KMS-11 (cell line): ENCODE measurements around the gene FHIT.

Experiments
- H2AFZ ChIP-seq: fragments of 200-600 bp; sonication (generic); 2 replicates; pipeline ENCODE4 v1.6.1; 2016; ENCODE audit warnings: antibody characterized with exemption, mixed run types, low read depth
- H3K27ac ChIP-seq: fragments of 200-600 bp; sonication (generic); 2 replicates; pipeline ENCODE4 v1.6.1; 2016; ENCODE audit warnings: mild to moderate bottlenecking, mixed run types
- H3K27me3 ChIP-seq: fragments of 200-600 bp; sonication (generic); 2 replicates; pipeline ENCODE4 v1.6.1; 2017; ENCODE audit warnings: mild to moderate bottlenecking, low read depth, mixed run types, moderate library complexity; ENCODE audit not compliant: insufficient read depth
- H3K36me3 ChIP-seq: fragments of 200-600 bp; sonication (generic); 2 replicates; pipeline ENCODE4 v1.6.1; 2017; ENCODE audit warnings: mild to moderate bottlenecking, mixed run types; ENCODE audit not compliant: insufficient read depth
- H3K4me1 ChIP-seq: fragments of 200-600 bp; sonication (generic); 2 replicates; pipeline ENCODE4 v1.6.1; 2016; ENCODE audit warnings: mild to moderate bottlenecking, low read depth, mixed run types; ENCODE audit not compliant: poor library complexity, severe bottlenecking
- H3K4me2 ChIP-seq: fragments of 200-600 bp; sonication (generic); 2 replicates; pipeline ENCODE4 v1.7.0; 2016; ENCODE audit warnings: mild to moderate bottlenecking, mixed run types
- H3K4me3 ChIP-seq: fragments of 200-600 bp; sonication (generic); IDR thresholded peaks from 2 replicates; pipeline ENCODE4 v1.6.1; 2017; ENCODE audit warnings: low read depth, low read length, mixed read lengths; ENCODE audit not compliant: insufficient read depth
- H3K79me2 ChIP-seq: fragments of 200-600 bp; sonication (generic); 2 replicates; pipeline ENCODE4 v1.6.1; 2016; ENCODE audit warnings: low read depth, mixed run types; ENCODE audit not compliant: insufficient read depth
- H3K9ac ChIP-seq: fragments of 200-600 bp; sonication (generic); 2 replicates; pipeline ENCODE4 v1.6.1; 2016; ENCODE audit warnings: mild to moderate bottlenecking, mixed run types
- H4K20me1 ChIP-seq: fragments of 200-600 bp; sonication (generic); 2 replicates; pipeline ENCODE4 v1.6.1; 2016; ENCODE audit warnings: mild to moderate bottlenecking, mixed run types; ENCODE audit not compliant: insufficient read depth
- TF ChIP-seq, protein P1 (sequence below): fragments of 200-600 bp; sonication (generic); conservative IDR thresholded peaks from 2 replicates; pipeline ENCODE4 v1.6.1; 2017; ENCODE audit warnings: low read depth, mild to moderate bottlenecking, antibody characterized with exemption, low read length, moderate library complexity, mixed read lengths

The FHIT gene

DNA sequence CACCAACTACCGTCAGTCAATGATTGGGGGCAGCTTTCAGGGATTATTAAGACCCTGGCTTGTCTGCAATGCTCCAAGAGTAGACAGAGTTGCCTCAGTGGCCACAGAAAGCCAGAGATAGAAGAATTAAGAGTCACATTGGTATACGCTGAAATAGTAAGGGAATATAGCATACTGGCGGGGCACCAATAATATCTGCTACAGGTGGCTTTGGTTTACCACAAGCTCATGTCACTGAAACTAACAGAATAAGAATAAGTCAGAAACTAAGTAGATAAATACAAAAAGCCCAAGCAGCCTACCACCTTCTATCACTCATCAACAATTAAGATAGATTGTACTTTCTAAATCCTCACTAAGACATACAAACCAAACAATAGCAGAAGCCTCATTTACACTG is 2.5 kb upstream of the FHIT start:
- Histone ChIP-seq H4K20me1 (no peaks in the 10 kb centered on the region), H3K36me3 (no peaks in the 10 kb centered on the region), H3K79me2 (no peaks in the 10 kb centered on the region), H3K9ac (peak overlapping the region; percentile 22; the same call in 1 of the 2 replicates), H3K27ac (peak overlapping the region; percentile 69), H3K4me1 (peaks cover 38% of the 10 kb centered on the region), H2AFZ (peak overlapping the region; percentile 42; the same call in 1 of the 2 replicates), H3K4me2 (peak overlapping the region; percentile 94), H3K4me3 (no peak overlapping the region), H3K27me3 (no peaks in the 10 kb centered on the region)
- TF ChIP-seq, protein P1, sequence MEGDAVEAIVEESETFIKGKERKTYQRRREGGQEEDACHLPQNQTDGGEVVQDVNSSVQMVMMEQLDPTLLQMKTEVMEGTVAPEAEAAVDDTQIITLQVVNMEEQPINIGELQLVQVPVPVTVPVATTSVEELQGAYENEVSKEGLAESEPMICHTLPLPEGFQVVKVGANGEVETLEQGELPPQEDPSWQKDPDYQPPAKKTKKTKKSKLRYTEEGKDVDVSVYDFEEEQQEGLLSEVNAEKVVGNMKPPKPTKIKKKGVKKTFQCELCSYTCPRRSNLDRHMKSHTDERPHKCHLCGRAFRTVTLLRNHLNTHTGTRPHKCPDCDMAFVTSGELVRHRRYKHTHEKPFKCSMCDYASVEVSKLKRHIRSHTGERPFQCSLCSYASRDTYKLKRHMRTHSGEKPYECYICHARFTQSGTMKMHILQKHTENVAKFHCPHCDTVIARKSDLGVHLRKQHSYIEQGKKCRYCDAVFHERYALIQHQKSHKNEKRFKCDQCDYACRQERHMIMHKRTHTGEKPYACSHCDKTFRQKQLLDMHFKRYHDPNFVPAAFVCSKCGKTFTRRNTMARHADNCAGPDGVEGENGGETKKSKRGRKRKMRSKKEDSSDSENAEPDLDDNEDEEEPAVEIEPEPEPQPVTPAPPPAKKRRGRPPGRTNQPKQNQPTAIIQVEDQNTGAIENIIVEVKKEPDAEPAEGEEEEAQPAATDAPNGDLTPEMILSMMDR, result no peak

DNA sequence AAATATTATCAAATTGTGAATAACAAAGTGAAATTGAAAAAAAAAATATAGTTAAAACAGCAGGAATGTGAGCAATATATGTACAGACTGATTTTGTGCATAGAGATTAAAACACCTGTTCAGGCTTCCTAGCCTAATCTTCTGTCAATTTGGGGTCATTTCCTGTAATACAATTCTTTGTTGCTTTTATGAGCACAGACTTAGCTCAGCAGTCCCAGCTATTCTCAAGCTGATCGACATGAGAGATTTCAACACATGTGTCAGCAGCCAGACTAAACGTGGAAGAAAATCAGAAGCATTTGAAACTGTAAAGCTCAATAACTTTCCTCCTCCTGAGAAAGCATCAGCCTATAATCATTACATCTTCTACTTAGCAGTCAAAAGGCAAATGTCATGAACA is 1.6 kb upstream of the FHIT start:
- TF ChIP-seq, protein P1, result no peak
- peak overlapping the region; percentile 42; the same call in 1 of the 2 replicates for H2AFZ ChIP-seq

DNA sequence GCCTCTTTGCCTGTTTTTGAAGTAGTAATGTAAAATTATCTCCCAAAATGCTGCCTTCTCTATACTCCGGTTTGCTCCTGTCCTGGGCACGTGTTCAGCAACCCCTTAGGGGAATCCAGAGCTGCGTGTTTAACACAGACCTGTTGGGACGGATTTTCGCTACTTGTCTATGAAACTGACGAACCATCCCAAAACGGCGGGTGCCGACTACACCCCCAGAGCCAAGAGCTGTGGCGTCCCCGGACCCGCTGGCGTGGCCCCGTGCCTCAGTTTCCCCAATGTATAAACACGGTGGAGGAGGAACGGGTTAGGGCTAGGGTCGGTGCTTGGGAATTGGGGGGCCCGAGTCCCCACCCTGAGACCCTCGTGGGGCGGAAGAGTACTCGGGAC is 473 bp downstream of the FHIT start:
- no peaks in the 10 kb centered on the region for H3K79me2 ChIP-seq
- H3K27me3 ChIP-seq, result no peaks in the 10 kb centered on the region
- no peaks in the 10 kb centered on the region for H3K36me3 ChIP-seq
- TF ChIP-seq, protein P1, result no peak
- H3K4me3 ChIP-seq, result peak overlapping the region; percentile 18
- peaks cover 38% of the 10 kb centered on the region for H3K4me1 ChIP-seq
- peak overlapping the region; percentile 88 for H3K9ac ChIP-seq
- peak overlapping the region; percentile 78 for H2AFZ ChIP-seq
- no peaks in the 10 kb centered on the region for H4K20me1 ChIP-seq
- H3K27ac ChIP-seq, result peak overlapping the region; percentile 69
- H3K4me2 ChIP-seq, result peak overlapping the region; percentile 92

More for the DNA sequence above, 1.6 kb upstream of the FHIT start:
- Histone ChIP-seq H3K4me1 (peaks cover 38% of the 10 kb centered on the region), H3K36me3 (no peaks in the 10 kb centered on the region), H3K4me3 (no peak overlapping the region), H3K9ac (peak overlapping the region; percentile 22; the same call in 1 of the 2 replicates), H3K4me2 (peak overlapping the region; percentile 94), H3K27ac (peak overlapping the region; percentile 69), H3K79me2 (no peaks in the 10 kb centered on the region), H3K27me3 (no peaks in the 10 kb centered on the region), H4K20me1 (no peaks in the 10 kb centered on the region)

DNA sequence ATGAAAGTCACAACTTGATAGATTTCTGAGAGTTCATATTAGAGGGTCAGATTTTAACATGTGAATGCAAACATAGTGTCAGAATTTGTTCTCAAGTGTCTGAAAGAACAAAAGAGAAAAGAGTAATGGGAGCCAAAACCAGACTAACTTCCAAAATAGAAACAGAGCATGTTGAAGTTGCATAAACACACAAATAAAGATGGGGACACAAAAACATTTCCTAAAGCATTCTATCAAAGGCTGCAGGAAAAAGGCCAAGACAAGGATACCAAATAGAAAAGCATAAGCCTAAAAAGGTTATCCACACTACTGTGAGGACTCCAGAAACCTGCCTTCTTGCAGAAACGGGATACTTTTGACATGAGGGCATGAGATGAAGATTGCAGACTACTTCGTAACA is 2.8 kb downstream of the FHIT start:
- H4K20me1 ChIP-seq, result no peaks in the 10 kb centered on the region
- H3K27me3 ChIP-seq, result no peaks in the 10 kb centered on the region
- H3K36me3 ChIP-seq, result no peaks in the 10 kb centered on the region
- H3K4me2 ChIP-seq, result no peak overlapping the region
- no peak overlapping the region for H3K4me3 ChIP-seq
- H3K9ac ChIP-seq, result no peak overlapping the region
- TF ChIP-seq, protein P1, result no peak
- no peak overlapping the region for H2AFZ ChIP-seq
- H3K4me1 ChIP-seq, result peaks cover 18% of the 10 kb centered on the region
- no peaks in the 10 kb centered on the region for H3K79me2 ChIP-seq
- H3K27ac ChIP-seq, result no peak overlapping the region
